Measurements from ENCODE around the gene SNRPB2.

Gene SNRPB2

DNA sequence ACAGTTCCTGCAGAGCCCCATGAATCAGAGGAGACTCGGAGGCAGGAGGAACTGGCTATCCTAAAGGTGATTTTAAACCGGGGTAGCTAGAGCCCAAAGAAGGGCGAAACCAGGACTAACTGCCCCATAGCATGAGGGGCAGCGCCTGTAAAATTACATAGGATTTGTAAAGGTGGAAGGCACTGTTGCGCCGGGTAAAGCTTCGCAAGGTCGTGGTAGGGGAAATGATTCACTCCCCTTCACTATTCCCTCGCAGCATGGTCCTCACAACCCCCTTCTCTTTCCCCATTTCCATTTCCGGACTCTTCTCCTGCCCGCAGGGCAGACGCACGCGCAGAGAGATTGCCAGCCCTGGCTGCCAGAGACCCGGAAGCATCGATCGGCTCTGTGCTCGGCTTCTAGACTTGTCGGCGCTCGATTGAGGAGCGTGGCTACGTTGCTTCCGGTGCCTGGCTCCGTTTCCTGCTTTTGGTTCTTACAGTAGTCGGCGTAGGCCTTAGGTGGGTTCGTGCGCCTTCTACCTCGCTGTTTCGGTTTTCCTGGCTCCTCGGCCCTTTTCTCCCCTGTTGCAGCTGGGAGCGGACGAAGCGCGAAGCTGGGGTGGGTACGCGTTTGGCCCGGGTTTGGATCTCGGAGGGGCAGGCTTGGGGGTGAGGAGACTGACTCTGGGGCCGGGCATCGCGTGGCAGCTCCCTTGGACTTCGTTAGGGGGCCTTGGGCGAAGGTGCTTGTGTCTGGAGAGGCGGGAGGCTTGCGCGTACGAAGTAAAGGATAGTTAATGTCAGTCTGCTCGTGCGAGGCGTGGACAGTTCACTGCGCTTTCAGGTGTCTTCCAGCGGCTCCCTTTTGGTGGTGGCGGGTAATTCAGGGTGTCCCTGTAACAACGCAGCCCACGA lies at the start of gene SNRPB2:
TSS of gene SNRPB2 (plus strand) at position 462 of the 896 bp plus-strand sequence. CDS start 1,677 bp downstream, outside the sequence.
- peak; percentile 97 for DNase-seq (ENCODE audit: low read depth, low spot score)

DNA sequence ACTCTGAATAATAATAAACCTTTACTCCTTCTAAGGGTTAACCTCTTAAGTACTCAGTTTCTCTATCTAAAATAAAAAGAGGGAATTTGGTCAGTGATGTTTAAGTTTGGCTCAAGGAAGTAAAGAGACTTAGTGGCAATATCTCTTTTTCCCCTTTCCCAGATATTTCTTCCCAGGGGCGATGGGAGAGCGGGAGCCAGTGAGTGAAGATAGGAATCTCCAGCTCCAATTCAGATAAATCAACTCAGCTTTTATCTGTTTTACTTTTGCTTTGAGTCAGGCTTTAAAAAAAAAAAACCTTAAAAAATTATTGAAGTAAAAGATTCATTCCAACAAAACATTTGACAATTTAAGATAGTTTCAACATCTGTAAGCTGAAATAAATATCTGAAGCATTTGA lies 45.4 kb upstream of the SNRPB2 start:
- no peak for DNase-seq (ENCODE audit: low read depth, low spot score)

GRCh38 chr20:16689906-16690305 lies 39.9 kb upstream of the SNRPB2 start:
- no peak for DNase-seq (ENCODE audit: low read depth, low spot score)

DNA sequence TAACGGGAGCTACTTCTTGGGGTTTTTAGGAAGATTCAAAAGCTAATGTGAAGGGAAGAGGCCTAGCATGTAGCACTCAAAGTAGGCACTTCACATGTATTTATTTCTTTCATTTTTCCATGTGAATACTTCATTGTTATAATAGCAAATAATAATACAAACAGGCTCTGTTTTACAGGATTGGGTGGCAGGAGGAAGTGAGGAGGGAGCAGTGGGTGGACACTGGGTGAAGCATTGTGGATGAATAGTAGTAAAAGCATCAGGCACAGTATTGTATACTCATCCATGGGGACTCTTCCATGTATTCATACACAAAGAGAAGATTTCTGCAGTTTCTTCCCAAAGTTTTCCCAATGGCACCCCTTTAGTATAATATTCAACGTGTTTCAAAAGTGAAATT lies 38.4 kb upstream of the SNRPB2 start:
- no peak for DNase-seq (ENCODE audit: low read depth, low spot score)

DNA sequence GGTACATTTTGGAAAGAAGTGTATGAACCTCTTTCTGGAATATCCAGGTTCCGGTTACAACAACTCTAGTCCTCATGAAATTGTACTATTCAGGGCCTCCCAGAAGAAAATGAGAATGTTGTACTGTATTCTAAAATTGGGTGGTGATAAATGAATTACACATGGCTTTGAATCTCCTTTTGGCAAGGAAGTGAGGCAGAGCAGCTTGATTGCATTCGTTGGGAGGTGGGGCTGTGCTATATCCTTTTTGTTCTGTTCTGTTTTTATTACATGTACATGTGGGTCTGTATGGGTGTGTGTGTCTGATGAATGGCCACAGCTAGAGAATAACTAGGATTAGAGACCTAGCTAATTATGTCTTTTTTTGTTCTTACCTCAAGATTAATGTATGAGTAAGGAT lies 37.8 kb upstream of the SNRPB2 start:
- no peak for DNase-seq (ENCODE audit: low read depth, low spot score)

DNA sequence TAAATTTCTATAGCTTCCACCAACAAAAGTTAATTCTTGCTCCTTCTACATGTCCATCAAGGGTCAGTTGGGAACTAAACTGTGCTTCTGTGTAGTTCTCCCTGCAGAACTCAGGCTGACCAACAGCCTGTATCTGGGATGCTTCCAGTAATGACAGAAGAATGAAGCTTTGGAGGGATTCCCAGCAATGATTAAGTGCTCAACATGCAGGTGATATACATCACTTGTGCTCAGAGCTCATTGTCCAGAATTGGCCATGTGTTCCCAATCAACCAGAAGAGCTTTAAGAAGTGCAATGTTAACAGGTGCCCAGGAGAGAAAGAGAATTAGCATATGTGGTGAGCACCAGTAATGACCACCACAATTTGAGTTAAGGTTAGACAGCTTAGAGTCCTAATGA lies 37.4 kb upstream of the SNRPB2 start:
- DNase-seq (ENCODE audit: low read depth, low spot score), result no peak

- DNase-seq (ENCODE audit: low read depth, low spot score), result no peak
These were observed 36.5 kb upstream of the SNRPB2 start for GRCh38 chr20:16693278-16693677.

GRCh38 chr20:16694161-16694560 lies 35.7 kb upstream of the SNRPB2 start:
- DNase-seq (ENCODE audit: low read depth, low spot score), result no peak

GRCh38 chr20:16695628-16696027 lies 34.2 kb upstream of the SNRPB2 start:
- no peak for DNase-seq (ENCODE audit: low read depth, low spot score)

DNA sequence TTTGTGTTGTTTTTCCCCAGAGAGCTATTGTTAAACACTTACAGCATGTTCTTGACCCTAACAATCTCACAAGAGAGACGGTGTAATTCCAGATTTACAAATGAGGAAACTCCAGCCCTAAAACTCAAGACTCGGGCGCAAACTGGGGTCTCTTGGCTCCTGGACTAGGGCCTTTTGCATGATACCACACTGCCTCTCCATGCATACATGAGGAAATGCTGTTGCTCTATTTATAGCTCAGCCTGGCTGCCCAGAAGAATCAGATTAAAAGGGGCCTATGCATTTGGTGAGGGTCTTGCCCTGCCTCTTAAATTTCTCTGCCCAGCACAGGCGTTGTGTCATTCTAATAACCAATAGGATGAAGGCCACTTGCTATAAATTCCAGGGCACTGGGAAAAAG lies 30.5 kb upstream of the SNRPB2 start:
- no peak for DNase-seq (ENCODE audit: low read depth, low spot score)

DNA sequence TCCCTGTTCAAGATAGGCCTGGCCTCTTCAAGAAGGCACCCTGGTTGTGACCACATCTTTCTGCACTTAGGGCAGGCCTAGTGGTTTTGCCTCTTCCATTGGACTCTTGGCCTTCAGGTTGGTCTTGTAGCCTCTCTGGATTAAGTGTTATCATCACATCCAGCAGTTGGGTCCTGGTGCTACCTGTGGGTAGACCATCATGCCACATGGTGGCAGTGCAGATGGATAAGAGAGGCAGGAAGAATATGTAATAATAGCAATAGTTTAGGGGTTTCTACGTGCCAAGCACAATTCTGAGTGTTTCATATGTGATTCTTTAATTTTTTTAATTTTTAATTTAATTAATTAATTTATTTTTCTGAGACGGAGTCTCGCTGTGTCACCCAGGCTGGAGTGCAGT lies 28.5 kb upstream of the SNRPB2 start:
- no peak for DNase-seq (ENCODE audit: low read depth, low spot score)

GRCh38 chr20:16703570-16703969 lies 26.3 kb upstream of the SNRPB2 start:
- DNase-seq (ENCODE audit: low read depth, low spot score), result no peak

- no peak for DNase-seq (ENCODE audit: low read depth, low spot score)
These were observed 22.2 kb upstream of the SNRPB2 start for GRCh38 chr20:16707674-16708073.

- no peak for DNase-seq (ENCODE audit: low read depth, low spot score)
These were observed 21.2 kb upstream of the SNRPB2 start for GRCh38 chr20:16708602-16709001.

GRCh38 chr20:16709017-16709416 lies 20.8 kb upstream of the SNRPB2 start:
- DNase-seq (ENCODE audit: low read depth, low spot score), result no peak

DNA sequence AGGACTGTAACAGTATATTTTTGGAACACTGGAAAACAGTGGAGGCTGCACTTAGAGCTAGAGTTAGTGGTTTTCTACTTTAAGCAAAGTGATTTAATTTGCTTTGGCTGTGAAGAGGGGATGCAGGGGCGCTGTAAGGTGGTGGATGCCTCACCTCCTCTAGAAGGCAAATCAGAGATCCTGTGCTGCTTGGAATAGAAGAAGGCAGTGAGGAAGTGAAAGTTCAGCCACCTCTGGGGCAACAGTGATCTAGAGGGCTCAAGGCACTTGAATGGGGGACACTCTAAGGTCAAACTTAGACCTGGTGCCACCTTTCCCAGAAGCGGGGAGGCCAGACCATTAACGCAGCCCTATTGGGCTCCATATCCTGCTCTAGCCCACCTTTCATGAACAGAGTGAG lies 19.0 kb upstream of the SNRPB2 start:
- no peak for DNase-seq (ENCODE audit: low read depth, low spot score)

- no peak for DNase-seq (ENCODE audit: low read depth, low spot score)
These were observed 18.1 kb upstream of the SNRPB2 start for GRCh38 chr20:16711661-16712258.

DNA sequence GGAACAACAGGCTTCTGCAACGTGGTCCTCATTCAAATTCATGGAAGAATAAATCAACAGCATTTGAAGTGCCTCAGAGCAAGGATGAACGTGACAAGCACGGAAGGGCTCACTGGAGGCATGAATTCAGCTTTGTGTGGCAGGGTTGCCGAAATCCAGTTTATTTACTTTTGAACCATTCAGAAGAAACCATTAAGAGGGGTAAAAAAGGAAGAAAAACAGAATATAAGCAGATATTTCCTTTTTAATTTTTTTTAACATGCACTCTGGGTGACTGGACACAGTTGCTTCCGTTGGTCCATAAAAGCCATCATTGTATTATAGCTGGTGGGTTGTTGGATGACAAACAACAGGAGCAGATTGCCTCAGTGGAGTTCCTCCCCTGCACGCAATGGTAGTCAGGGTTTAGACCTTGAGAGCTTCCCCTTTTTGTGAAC lies 17.3 kb upstream of the SNRPB2 start:
- no peak for DNase-seq (ENCODE audit: low read depth, low spot score)

DNA sequence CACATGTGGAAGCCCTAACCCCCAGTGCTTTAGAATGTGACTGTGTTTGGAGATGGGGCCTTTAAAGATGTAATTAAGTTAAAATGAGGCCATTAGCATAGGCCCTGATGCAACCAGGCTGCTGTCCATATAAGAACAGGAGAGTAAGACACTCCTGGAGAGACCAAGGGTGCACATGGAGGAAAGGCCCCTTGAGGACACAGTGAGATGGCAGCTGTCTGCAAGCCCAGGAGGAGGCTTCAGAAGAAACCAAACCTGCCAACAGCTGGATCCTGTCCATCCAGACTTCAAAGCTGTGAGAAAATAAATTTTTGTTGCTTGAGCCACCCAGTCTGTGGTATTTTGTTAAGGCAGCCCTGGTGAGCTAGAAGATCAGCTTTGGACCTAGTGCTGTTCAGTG lies 16.8 kb upstream of the SNRPB2 start:
- DNase-seq (ENCODE audit: low read depth, low spot score), result peak; percentile 1

DNA sequence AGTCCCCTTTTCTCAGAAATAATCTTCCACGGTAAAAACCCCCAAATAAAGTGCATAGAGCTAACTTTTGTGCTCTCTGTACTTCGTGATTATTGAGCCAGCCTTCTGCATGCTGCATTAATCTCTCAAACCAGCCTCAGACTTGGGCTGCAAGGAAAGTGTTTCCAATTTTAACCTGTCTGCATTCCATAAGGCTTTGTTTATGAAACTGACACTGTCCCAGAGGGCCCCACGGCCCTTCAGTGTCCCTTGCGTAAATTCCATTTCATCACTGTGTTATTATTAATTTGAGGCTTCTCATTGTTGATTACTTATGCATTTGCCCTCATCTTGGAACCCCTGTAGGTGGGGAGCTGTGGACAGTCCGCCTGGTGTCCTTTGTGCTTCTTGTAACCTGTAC lies 15.6 kb upstream of the SNRPB2 start:
- DNase-seq (ENCODE audit: low read depth, low spot score), result no peak

DNA sequence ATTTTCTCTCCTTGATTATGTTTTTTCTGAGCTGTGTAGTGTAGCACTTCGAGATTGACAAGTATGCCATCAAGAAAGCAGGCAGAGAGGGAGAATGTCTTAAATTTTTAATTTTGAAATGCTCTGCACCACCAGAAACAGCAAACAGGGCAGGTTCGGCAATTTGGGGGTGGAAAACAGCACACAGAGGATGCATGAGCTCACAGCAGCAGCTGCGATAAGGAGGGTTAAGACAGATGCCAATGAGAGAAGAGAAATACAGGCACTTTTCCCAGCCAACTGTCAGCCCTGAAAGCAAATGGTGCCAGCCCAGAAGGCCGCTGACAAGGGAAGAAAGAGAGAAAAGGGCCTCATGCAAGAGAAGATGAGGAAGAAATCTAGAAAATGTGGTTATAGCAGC lies 15.1 kb upstream of the SNRPB2 start:
- no peak for DNase-seq (ENCODE audit: low read depth, low spot score)

GRCh38 chr20:16719421-16719820 lies 10.4 kb upstream of the SNRPB2 start:
- DNase-seq (ENCODE audit: low read depth, low spot score), result no peak

DNA sequence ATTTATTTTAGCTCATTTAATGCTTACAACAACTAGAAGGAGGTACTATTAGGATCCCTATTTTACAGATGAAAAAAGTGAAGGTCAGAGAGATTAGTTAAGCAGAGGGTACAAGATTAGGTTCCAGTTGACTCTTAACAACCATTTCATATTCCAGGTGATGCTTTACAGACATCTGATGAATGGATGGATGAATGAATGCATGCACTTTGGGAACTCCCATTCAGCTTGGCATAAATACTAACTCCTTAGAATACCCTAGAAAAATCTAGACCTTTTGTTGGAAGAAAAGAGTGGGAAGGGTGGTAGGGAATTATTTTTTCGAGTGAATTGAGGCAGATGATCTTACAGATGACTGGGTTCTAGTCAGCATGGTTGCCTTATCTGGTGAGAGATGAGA lies 746 bp upstream of the SNRPB2 start:
- no peak for DNase-seq (ENCODE audit: low read depth, low spot score)

Measured in ELF-1 (cell line).